ENCODE results near the gene FBXO2. TPM values are rescaled to one million over a fixed set of nuclear protein-coding genes. Genes with fewer than 3 reads are reported as not detected.

The FBXO2 gene
- total and polyA plus RNA-seq, 10 of the 15 experiments (the other 5 are each of a cell fraction or from before 2014, with no cell fraction given) = 0.06 to 0.41 (median 0.18) TPM; not detected in 4

- BruUV-seq (replicated peaks) = no TSS peak
- ATAC-seq (no peak), FAIRE-seq (no peak), DNase-seq (ENCODE audit: low read depth, low spot score) (no peak)
- Histone ChIP-seq H3K27ac (ENCODE audit: control insufficient read depth, insufficient read depth) (no peak overlapping the region), H3K36me3 (ENCODE audit: control insufficient read depth in 2 of 2, insufficient read depth in 2 of 2, low read length in 1 of 2) (no peaks in the 10 kb centered on the region), H3K79me2 (ENCODE audit: control insufficient read depth, insufficient read depth, low read length) (no peaks in the 10 kb centered on the region), H3K9me3 (replicated peaks; ENCODE audit: control insufficient read depth, insufficient read depth, low read length) (no peaks in the 10 kb centered on the region), H4K20me1 (ENCODE audit: control insufficient read depth, insufficient read depth) (no peaks in the 10 kb centered on the region), H3K4me2 (ENCODE audit: control insufficient read depth, insufficient read depth) (no peak overlapping the region), H2AFZ (ENCODE audit: control insufficient read depth, low read depth, low read length) (no peak overlapping the region), H3K4me3 (no peak overlapping the region), H3K4me1 (ENCODE audit: control insufficient read depth, insufficient read depth, low read length) (no peaks in the 10 kb centered on the region), H3K27me3 (replicated peaks in 1 of 2; ENCODE audit: control insufficient read depth in 2 of 2, insufficient read depth in 2 of 2, low read length in 1 of 2) (peaks cover 2 to 7% of the 10 kb centered on the region in 2 experiments), H3K9ac (ENCODE audit: control insufficient read depth, insufficient read depth, low read length) (no peak overlapping the region)
- in situ Hi-C loops (cut with MboI) = no loop called here
- ChIA-PET RAD21 (ENCODE audit: unreplicated experiment) (no interaction called here), CTCF (no interaction called here), POLR2A (no interaction called here), SMC1A (ENCODE audit: uncharacterized antibody, unreplicated experiment) (no interaction called here)
- TF ChIP-seq GABPA (IDR thresholded peaks at IDR 0.05; ENCODE audit: low read depth) (no peak), SP1 (IDR thresholded peaks at IDR 0.05; ENCODE audit: low read depth, low read length) (no peak), JUND (IDR thresholded peaks at IDR 0.05; ENCODE audit: low read depth, low read length) (no peak), SIX5 (IDR thresholded peaks at IDR 0.05; ENCODE audit: low read depth, low read length, severe bottlenecking) (no peak), CTCF (IDR thresholded peaks at IDR 0.05 in 2 of 3, conservative IDR thresholded peaks at IDR 0.05 in 1 of 3; ENCODE audit: control insufficient read depth in 2 of 3, extremely low read depth in 1 of 3, insufficient read depth in 1 of 3, low read depth in 3 of 3, low read length in 3 of 3) (no peak), CREB1 (IDR thresholded peaks at IDR 0.05; ENCODE audit: low read depth) (no peak)
- TF ChIP-seq, protein P1, sequence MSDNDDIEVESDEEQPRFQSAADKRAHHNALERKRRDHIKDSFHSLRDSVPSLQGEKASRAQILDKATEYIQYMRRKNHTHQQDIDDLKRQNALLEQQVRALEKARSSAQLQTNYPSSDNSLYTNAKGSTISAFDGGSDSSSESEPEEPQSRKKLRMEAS (IDR thresholded peaks at IDR 0.05; ENCODE audit: low read depth, low read length) = no peak
- 59% methylated on average over 15 of the region's 15 CpGs for whole genome bisulfite sequencing (ENCODE audit: insufficient coverage, insufficient replicate concordance, low lambda C conversion rate, missing lambda C conversion rate)
- intact Hi-C loops (cut with micrococcal nuclease; ENCODE audit: unreplicated experiment) = no loop called here
Measured at GRCh38 chr1:11701551-11701961, 47.3 kb upstream of the FBXO2 start.

Data from GM12878 (cell line).